ENCODE measurements around the gene CREB1.

DNA sequence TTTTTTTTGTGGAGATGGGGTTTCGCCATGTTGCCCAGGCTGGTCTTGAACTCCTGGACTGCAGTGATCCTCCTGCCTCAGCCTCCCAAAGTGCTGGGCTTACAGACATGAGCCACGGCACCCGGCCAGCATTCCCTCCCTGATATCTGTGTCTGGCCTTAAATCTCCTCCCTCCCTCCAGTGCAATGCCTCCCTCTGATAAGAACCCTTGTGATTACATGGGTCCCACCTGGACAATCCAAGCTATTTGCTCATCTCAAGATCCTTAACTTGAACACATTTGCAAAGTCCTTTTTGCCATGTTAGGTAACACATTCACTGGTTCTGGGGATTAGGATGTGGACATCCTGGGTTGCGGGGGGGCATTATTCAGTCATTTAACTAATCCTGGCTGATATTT lies 40.5 kb upstream of the CREB1 start:
- TF ChIP-seq, protein P1, sequence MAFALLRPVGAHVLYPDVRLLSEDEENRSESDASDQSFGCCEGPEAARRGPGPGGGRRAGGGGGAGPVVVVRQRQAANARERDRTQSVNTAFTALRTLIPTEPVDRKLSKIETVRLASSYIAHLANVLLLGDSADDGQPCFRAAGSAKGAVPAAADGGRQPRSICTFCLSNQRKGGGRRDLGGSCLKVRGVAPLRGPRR (CRISPR knock-in tag; IDR thresholded peaks at IDR 0.05): no peak
- no peak for TF ChIP-seq NFE2L1 (tag; IDR thresholded peaks at IDR 0.05; ENCODE audit: borderline replicate concordance, low read depth)
- TF ChIP-seq NFYB (IDR thresholded peaks at IDR 0.05; ENCODE audit: extremely low read depth, insufficient read length): no peak
- no peak for TF ChIP-seq HMG20B (CRISPR knock-in tag; IDR thresholded peaks at IDR 0.05)
- TF ChIP-seq ZNF695 (CRISPR knock-in tag; IDR thresholded peaks at IDR 0.05): no peak
- TF ChIP-seq SAFB2 (IDR thresholded peaks at IDR 0.05; ENCODE audit: borderline replicate concordance, low read depth, low read length, severe bottlenecking): no peak
- TF ChIP-seq RCOR1 (IDR thresholded peaks at IDR 0.05; ENCODE audit: borderline replicate concordance in 1 of 2, low read depth in 2 of 2, low read length in 2 of 2): no peak

Data from K562 (cell line).